ENCODE measurements around the gene POLG. TPM values are rescaled to one million over a fixed set of nuclear protein-coding genes. Genes with fewer than 3 reads are reported as not detected.

Gene POLG
- polyA plus RNA-seq (ENCODE audit: insufficient read length in 4 of 4) = 10 to 100 TPM; 49.9 to 56.6 (median 52.0) TPM

GRCh38 chr15:89334510-89335297, at the start of gene POLG:
POLG (minus strand) TSS chr15:89334824; CDS start chr15:89333754, 1,070 bp downstream.
- DNase-seq (ENCODE audit: low read depth in 4 of 4, low spot score in 3 of 4) = peak; percentile 98 to 99 (median 98)

- DNase-seq (ENCODE audit: low read depth in 4 of 4, low spot score in 3 of 4) = no peak
Observed at GRCh38 chr15:89384176-89384604, 49.6 kb upstream of the POLG start.

- DNase-seq (ENCODE audit: low read depth in 4 of 4, low spot score in 3 of 4) = peak; percentile 71 to 84 (median 77)
Observed at GRCh38 chr15:89383365-89384175, 48.9 kb upstream of the POLG start.

- DNase-seq (ENCODE audit: low read depth in 4 of 4, low spot score in 3 of 4) = no peak
Observed at GRCh38 chr15:89381888-89382686, 47.5 kb upstream of the POLG start.

GRCh38 chr15:89381331-89381730, 46.7 kb upstream of the POLG start:
- DNase-seq (ENCODE audit: low read depth in 4 of 4, low spot score in 3 of 4) = no peak

GRCh38 chr15:89379818-89380217, 45.2 kb upstream of the POLG start:
- DNase-seq (ENCODE audit: low read depth in 4 of 4, low spot score in 3 of 4) = no peak

GRCh38 chr15:89379251-89379695, 44.6 kb upstream of the POLG start:
- no peak for DNase-seq (ENCODE audit: low read depth in 4 of 4, low spot score in 3 of 4)

GRCh38 chr15:89378296-89379151, 43.9 kb upstream of the POLG start:
- DNase-seq (ENCODE audit: low read depth in 4 of 4, low spot score in 3 of 4) = no peak

- DNase-seq (ENCODE audit: low read depth in 4 of 4, low spot score in 3 of 4) = no peak
Observed at GRCh38 chr15:89377842-89378295, 43.2 kb upstream of the POLG start.

- no peak for DNase-seq (ENCODE audit: low read depth in 4 of 4, low spot score in 3 of 4)
Observed at GRCh38 chr15:89377024-89377841, 42.6 kb upstream of the POLG start.

- DNase-seq (ENCODE audit: low read depth in 4 of 4, low spot score in 3 of 4) = no peak
Observed at GRCh38 chr15:89376388-89376787, 41.8 kb upstream of the POLG start.

GRCh38 chr15:89375093-89376005, 40.7 kb upstream of the POLG start:
- DNase-seq (ENCODE audit: low read depth in 4 of 4, low spot score in 3 of 4) = no peak

- no peak for DNase-seq (ENCODE audit: low read depth in 4 of 4, low spot score in 3 of 4)
Observed at GRCh38 chr15:89374086-89374981, 39.7 kb upstream of the POLG start.

GRCh38 chr15:89372069-89372935, 37.7 kb upstream of the POLG start:
- DNase-seq (ENCODE audit: low read depth in 4 of 4, low spot score in 3 of 4) = no peak

GRCh38 chr15:89371228-89372044, 36.8 kb upstream of the POLG start:
- DNase-seq (ENCODE audit: low read depth in 4 of 4, low spot score in 3 of 4) = no peak
